Activated CD4-positive, CD25-positive, alpha-beta regulatory T cell treated with anti-CD3 and anti-CD28 coated beads, Interleukin-2, amount 50 U/mL, for 72 hours (primary cell): ENCODE results near the gene NFATC2.
A peak's percentile ranks its signal among the peaks of the same experiment; 100 is the strongest.

Source experiments
- DNase-seq: peaks from one replicate; pipeline ENCODE4 v3.0.0; 2021

Gene NFATC2

DNA sequence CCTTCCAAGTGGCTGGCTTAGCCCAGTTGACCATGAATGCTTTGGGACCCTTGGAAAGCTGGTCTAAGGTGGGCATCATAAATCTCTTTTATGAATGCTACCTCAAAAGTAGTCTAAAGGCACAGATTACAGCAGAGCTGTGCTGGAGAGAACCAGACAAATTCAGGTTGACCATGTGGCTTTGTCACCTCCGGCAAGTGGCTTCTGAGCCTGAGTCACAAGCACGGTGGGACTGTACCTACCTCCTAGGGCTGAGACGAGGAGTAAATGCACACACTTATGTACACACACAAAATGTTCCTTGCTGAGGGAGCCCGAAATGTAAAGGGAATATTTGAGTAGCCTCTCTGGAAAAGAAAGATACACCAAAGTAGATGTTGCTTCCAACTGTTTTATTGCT, 155.9 kb downstream of the NFATC2 start:
- DNase-seq = no peak

- DNase-seq = no peak
Measured at GRCh38 chr20:51385646-51386530, 156.6 kb downstream of the NFATC2 start.

DNA sequence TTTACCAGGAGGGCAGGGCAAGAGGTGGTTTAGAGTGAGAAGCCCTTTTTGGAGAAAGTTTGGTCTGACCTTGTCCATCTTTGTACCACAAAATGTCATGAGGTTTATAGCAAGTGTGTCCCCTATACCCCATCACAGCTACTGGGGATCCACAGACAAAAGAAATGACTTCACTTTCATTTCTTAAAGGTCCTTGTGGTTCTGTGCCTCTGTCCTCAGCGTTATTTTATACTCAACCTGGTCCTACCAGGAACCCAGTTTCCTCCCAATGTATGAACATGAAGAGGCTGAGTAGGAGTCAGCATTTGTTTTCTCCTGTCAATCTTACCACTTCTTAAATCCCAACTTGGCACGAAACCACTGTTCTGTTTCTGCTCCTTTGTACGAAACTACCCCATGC, 157.6 kb downstream of the NFATC2 start:
- no peak for DNase-seq

DNA sequence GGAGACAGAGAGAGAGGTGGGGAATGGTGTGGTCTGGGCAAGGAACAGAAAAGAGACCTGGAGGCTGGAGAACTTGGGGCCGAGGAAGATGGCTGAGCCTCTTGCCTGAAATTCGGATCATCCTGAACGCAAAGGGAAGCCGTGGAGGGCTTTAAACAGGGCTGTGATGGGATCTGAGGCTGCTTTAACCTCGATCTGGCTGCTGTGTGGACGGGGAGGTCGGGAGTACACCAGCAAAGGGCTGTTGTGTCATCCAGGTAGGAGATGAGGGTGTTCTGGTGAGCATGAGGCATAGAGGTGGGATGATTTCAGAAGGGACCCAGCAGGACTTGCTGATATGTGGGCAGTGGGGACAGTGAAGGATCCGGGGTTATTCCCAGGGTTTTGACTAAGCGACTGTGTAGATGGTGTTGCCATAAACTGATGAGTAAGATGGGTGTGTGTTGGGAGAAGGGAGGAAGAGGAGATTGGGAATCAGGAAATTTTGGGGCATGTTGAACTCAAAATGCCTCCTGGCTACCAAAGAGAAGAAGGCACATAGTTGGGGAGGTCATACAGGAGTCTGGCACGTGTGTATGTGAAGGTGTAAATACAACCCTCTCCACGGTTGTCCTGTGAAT, 158.5 kb downstream of the NFATC2 start:
- no peak for DNase-seq

GRCh38 chr20:51382986-51383821, 159.3 kb downstream of the NFATC2 start:
- no peak for DNase-seq

- DNase-seq = no peak
Measured at GRCh38 chr20:51382111-51382985, 160.2 kb downstream of the NFATC2 start.

GRCh38 chr20:51381557-51381956, 161.0 kb downstream of the NFATC2 start:
- DNase-seq = no peak

DNA sequence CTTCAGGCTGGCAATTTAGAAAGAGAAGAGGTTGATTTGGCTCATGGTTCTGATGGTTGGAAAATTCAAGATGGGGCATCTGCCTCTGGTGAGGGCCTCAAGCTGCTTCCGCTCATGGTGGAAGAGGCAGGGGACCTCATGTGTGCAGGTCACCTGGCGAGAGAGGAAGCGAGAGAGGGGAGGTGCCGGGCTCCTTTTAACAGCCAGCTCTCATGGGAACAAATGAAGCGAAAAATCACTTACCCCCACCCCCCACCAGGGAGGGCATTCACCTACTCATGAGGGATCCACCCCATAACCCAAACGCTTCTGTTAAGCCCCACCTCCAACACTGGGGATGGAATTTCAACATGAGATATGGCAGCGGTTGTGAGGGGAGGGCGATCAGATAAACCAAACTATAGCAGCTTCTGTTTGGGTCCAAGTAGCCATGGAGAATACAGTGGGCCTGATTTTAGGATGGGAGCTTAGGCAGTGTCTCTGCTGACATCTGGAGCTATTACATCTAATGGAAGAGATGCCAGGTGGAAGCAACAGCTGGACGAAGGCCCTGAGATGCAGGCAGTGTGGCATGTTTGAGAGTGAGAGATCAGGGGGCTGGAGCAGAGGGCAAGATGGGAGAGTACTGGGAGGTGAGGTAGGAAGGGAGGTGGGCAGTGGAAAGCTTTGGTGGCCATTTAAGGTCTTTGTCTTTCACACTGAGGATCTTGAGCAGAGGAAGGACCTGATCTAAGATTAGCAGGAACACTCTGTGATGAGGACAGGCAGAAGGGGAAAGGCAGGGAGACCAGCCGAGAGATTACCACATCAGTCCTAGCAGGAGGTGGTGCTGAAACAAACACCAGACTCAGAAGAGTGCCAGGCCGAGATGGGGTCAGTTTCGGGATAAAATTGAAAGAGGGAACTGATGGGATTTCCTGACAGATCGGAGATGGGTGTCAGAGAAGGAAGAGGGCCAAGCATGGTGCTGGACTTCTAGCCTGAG, 161.8 kb downstream of the NFATC2 start:
- DNase-seq = no peak

GRCh38 chr20:51379601-51380341, 162.7 kb downstream of the NFATC2 start:
- DNase-seq = no peak

GRCh38 chr20:51378171-51378928, 164.2 kb downstream of the NFATC2 start:
- DNase-seq = no peak

- no peak for DNase-seq
Measured at GRCh38 chr20:51377132-51377531, 165.4 kb downstream of the NFATC2 start.

GRCh38 chr20:51376111-51376510, 166.4 kb downstream of the NFATC2 start:
- DNase-seq = no peak

DNA sequence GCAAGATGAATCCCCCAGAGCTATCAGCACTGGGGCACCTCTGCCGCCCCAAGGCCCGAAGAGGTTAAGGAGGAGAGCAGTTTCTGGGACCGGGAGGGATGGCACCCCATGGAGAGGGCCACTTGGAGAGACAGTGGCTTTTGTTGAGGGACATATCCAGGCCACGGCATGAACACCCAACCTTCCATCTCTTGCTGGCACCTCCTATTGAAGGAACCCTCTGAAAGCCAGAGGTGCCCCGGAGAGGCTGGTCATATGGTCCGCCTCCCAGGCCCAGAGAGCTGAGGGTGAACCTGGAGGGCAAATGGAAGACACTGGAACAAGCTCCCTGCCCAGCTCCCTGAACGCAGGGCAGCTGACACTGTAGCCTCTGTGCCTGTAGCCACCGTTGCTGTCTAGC, 167.0 kb downstream of the NFATC2 start:
- DNase-seq = no peak

GRCh38 chr20:51374961-51375360, 167.6 kb downstream of the NFATC2 start:
- no peak for DNase-seq

GRCh38 chr20:51374456-51374830, 168.1 kb downstream of the NFATC2 start:
- DNase-seq = no peak

GRCh38 chr20:51373713-51374455, 168.6 kb downstream of the NFATC2 start:
- no peak for DNase-seq

- DNase-seq = no peak
Measured at GRCh38 chr20:51372966-51373365, 169.6 kb downstream of the NFATC2 start.

- peak; percentile 56 for DNase-seq
Measured at GRCh38 chr20:51372176-51372803, 170.2 kb downstream of the NFATC2 start.
